Activated naive CD8-positive, alpha-beta T cell treated with anti-CD3 and anti-CD28 coated beads, Interleukin-2, amount 50 U/mL, for 24 hours (primary cell): ENCODE results near the gene TNFAIP8L3.
"Not testable (repeated sequence)": the region's sequence is repeated elsewhere in the genome, so short reads cannot be mapped to it uniquely, and the experiment has no call there.

Experiments used
- ATAC-seq: fragments of 150-1000 bp; cut with Tn5 transposase; one replicate; pipeline ENCODE4 v1.10.0; 2021
- DNase-seq: peaks from one replicate; pipeline ENCODE4 v3.0.0; 2021
- H3K27ac Mint-ChIP-seq: one replicate; pipeline ENCODE4 v1.8.0; 2021; ENCODE audit warnings: mild to moderate bottlenecking, mixed read lengths
- H3K27me3 Mint-ChIP-seq: one replicate; pipeline ENCODE4 v1.8.0; 2021; ENCODE audit warnings: mixed read lengths
- H3K36me3 Mint-ChIP-seq: one replicate; pipeline ENCODE4 v1.8.0; 2021; ENCODE audit warnings: low read depth, mixed read lengths
- H3K4me1 Mint-ChIP-seq: one replicate; pipeline ENCODE4 v1.8.0; 2021; ENCODE audit warnings: mixed read lengths
- H3K4me3 Mint-ChIP-seq: one replicate; pipeline ENCODE4 v1.8.0; 2021; ENCODE audit warnings: mild to moderate bottlenecking, moderate library complexity, mixed read lengths
- H3K9me3 Mint-ChIP-seq: one replicate; pipeline ENCODE4 v1.8.0; 2021; ENCODE audit warnings: mixed read lengths

Gene TNFAIP8L3

DNA sequence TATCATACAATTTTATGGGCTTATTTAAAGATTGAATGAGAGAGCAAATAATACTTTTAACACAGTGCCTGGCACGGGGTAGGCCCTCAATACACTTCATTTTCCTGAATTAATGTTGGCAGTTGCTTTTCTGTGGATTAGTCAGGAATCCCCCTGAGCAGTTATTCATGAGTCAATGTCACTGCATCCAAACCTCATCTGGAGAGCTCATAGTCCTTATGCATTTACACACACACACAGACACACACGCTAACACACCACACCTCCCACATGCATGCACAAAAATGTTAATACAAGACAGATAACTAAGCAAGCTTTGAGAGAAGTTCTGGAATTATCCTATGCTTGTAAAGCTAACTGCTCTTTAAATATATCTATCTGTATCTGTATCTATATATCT is 34.0 kb upstream of the TNFAIP8L3 start:
- Mint-ChIP-seq H3K27ac (no peak overlapping the region), H3K36me3 (no peaks in the 10 kb centered on the region), H3K9me3 (no peaks in the 10 kb centered on the region), H3K27me3 (peaks cover 15% of the 10 kb centered on the region), H3K4me1 (no peaks in the 10 kb centered on the region), H3K4me3 (no peak overlapping the region)
- DNase-seq (no peak), ATAC-seq (no peak)

GRCh38 chr15:51126842-51127241 is 32.1 kb upstream of the TNFAIP8L3 start:
- DNase-seq = no peak
- Mint-ChIP-seq H3K36me3 (no peaks in the 10 kb centered on the region), H3K27me3 (peaks cover 15% of the 10 kb centered on the region), H3K4me3 (no peak overlapping the region), H3K4me1 (no peaks in the 10 kb centered on the region), H3K9me3 (no peaks in the 10 kb centered on the region), H3K27ac (no peak overlapping the region)
- no peak for ATAC-seq

- not testable (repeated sequence) for H3K27ac Mint-ChIP-seq, H3K36me3 Mint-ChIP-seq, H3K4me1 Mint-ChIP-seq, H3K4me3 Mint-ChIP-seq, DNase-seq, ATAC-seq, H3K9me3 Mint-ChIP-seq
- peaks cover 21% of the 10 kb centered on the region for H3K27me3 Mint-ChIP-seq
These were observed 28.3 kb upstream of the TNFAIP8L3 start for GRCh38 chr15:51123002-51123401.

DNA sequence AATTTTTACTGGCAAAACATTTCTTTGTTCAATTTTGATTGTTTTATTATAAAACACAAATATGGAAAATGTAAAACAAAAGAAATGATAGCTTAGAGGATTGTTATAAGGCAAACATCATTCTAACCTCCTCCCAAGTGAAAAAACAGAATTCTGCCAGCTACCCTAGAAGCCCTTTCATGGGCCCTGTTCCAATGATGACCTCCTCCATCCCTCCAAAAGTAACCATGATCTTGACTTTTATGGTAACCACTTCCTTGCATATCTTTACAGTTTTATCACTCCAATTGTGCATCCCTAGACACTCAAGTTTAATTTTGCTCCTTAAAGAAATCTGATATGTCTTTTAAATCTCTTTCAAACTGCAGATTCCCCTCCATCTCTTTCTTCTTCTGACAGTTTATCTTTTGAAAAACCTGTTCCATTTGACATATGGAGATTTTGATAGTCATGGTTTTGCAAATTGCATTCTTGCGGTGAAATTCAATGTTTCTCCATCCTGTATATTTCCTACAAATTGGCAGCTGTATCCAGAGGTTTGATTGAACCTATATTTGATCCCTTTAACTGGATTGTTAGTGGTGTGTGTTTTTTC is 27.0 kb upstream of the TNFAIP8L3 start:
- peaks cover 4% of the 10 kb centered on the region for H3K4me1 Mint-ChIP-seq
- peaks cover 19% of the 10 kb centered on the region for H3K27me3 Mint-ChIP-seq
- DNase-seq = no peak
- H3K27ac Mint-ChIP-seq = no peak overlapping the region
- H3K36me3 Mint-ChIP-seq = no peaks in the 10 kb centered on the region
- H3K4me3 Mint-ChIP-seq = no peak overlapping the region
- peaks cover 3% of the 10 kb centered on the region for H3K9me3 Mint-ChIP-seq
- no peak for ATAC-seq

DNA sequence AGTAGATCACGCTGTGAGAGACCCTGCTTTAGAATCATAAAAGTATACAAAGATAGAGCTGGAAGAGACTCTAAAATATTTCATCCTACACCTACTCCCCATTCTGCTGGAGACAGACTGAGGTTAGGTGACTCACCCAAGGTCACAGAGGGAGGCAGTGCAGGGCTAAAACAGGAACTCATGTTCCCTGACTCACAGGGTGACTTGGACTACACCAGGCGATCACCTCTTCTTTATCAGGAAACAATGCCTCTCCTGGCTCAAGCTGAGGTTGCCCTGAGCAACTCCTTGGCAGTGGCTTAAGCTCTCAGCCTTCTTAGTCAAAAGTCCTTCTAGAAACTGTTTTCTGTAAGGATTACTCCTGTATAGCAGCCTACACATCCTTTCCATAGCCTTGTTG is 26.4 kb upstream of the TNFAIP8L3 start:
- Mint-ChIP-seq H3K9me3 (peaks cover 3% of the 10 kb centered on the region), H3K27me3 (peaks cover 14% of the 10 kb centered on the region), H3K4me1 (peaks cover 4% of the 10 kb centered on the region), H3K27ac (no peak overlapping the region), H3K36me3 (no peaks in the 10 kb centered on the region), H3K4me3 (no peak overlapping the region)
- ATAC-seq = peak; percentile 96
- peak; percentile 6 for DNase-seq

DNA sequence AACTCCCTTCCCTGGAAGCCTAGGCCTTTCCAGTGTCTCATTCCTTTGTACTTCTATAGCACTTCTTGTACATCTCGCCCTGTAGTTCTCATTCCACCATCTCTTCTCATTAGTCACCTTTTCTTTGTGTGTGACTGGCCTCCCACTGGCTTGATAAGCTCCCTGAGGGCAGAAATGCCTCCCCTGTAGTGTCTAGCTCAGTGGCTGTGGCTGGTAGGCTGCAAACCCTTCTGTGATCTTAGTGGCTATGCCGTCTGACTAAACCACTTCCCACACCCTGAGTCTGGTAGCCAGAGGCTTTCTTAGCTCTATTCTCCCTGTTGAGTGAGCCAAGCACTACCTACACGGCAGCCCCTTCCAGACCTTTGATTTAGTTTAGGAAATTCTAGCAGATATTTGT is 24.4 kb upstream of the TNFAIP8L3 start:
- H3K27me3 Mint-ChIP-seq = peaks cover 10% of the 10 kb centered on the region
- H3K4me3 Mint-ChIP-seq = no peak overlapping the region
- no peaks in the 10 kb centered on the region for H3K36me3 Mint-ChIP-seq
- ATAC-seq (no peak), DNase-seq (no peak)
- H3K9me3 Mint-ChIP-seq = peaks cover 3% of the 10 kb centered on the region
- H3K4me1 Mint-ChIP-seq = peaks cover 4% of the 10 kb centered on the region
- H3K27ac Mint-ChIP-seq = no peak overlapping the region

DNA sequence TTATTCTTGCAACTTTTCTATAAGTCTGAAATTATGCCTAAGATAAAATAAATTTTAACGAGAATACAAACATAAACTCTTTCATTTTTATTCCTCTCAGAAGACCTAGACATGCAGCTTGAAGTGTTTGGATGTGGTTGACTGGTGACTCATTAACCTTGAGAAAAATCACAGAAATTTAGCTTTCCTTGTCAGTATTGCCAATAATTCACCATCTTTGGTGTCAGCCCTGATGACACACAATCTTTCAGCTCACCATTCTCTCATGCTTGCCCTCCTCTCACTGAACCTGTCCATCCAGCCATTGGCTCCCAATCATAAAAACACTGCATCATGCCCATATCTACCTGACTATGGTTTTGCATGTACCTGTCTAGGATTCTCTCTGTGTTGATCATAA is 22.6 kb upstream of the TNFAIP8L3 start:
- Mint-ChIP-seq H3K9me3 (peaks cover 3% of the 10 kb centered on the region), H3K4me3 (no peak overlapping the region), H3K36me3 (no peaks in the 10 kb centered on the region), H3K4me1 (peaks cover 4% of the 10 kb centered on the region), H3K27me3 (peaks cover 8% of the 10 kb centered on the region), H3K27ac (no peak overlapping the region)
- no peak for DNase-seq
- no peak for ATAC-seq

DNA sequence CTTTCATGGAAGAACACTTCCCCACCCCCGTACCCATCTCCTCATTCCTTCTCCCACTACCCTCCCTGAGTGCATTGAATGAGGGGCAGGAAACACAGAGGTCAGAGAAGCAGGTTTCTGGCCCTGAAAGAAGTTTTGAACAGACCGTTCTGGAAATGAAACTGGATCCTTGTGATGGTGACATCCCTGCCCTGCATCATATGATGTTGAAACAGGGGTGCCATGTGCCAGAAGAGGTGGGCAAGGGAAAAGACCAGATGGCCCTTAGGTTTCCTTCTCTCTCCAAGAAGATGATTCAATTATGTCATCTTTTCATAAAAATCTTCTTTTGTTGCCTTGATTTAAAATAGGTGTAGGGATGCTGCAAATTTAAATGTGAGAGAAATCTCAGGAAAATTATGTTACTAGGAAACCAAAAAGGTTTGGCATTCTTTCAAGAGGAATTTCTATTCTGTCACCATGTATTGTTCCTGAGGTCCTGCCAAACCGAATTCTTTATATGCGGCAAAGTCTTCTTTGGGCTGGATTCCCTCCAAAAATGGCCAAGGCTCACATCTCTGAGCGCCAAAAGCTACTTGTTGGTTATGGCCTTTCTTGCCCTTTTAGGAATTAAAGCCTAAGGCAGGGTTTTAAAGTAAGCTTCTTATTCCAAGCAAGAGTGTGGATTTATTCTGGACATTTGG is 19.9 kb upstream of the TNFAIP8L3 start:
- DNase-seq = no peak
- H3K27ac Mint-ChIP-seq = no peak overlapping the region
- H3K4me3 Mint-ChIP-seq = no peak overlapping the region
- ATAC-seq = no peak
- peaks cover 3% of the 10 kb centered on the region for H3K9me3 Mint-ChIP-seq
- H3K4me1 Mint-ChIP-seq = no peaks in the 10 kb centered on the region
- peaks cover 10% of the 10 kb centered on the region for H3K27me3 Mint-ChIP-seq
- no peaks in the 10 kb centered on the region for H3K36me3 Mint-ChIP-seq

DNA sequence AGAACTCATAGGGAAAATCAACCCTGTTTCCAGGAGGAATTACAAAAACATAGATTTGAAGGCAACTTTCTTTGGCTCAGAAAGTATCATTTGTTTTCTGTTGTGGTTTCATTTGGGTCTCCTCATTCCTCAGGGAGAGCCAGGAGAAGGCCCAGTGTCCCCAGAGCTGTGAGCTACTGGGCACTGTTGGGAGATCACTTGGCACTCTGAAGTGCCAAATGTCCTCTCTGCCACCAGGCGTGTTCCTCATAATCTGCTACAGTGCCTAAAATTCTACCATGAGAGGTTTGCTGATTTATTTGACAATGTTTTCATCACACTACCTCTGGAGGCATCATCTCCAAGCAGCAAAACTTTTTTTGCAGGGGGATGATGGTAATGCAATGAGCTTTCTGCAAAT is 17.4 kb upstream of the TNFAIP8L3 start:
- H3K27me3 Mint-ChIP-seq = peaks cover 3% of the 10 kb centered on the region
- H3K4me3 Mint-ChIP-seq = no peak overlapping the region
- no peaks in the 10 kb centered on the region for H3K36me3 Mint-ChIP-seq
- no peak for DNase-seq
- no peak overlapping the region for H3K27ac Mint-ChIP-seq
- no peak for ATAC-seq
- no peaks in the 10 kb centered on the region for H3K9me3 Mint-ChIP-seq
- no peaks in the 10 kb centered on the region for H3K4me1 Mint-ChIP-seq

- H3K4me3 Mint-ChIP-seq = no peak overlapping the region
- no peak for DNase-seq
- no peak overlapping the region for H3K27ac Mint-ChIP-seq
- no peak for ATAC-seq
- peaks cover 3% of the 10 kb centered on the region for H3K27me3 Mint-ChIP-seq
- no peaks in the 10 kb centered on the region for H3K9me3 Mint-ChIP-seq
- H3K36me3 Mint-ChIP-seq = no peaks in the 10 kb centered on the region
- H3K4me1 Mint-ChIP-seq = no peaks in the 10 kb centered on the region
These were observed 16.4 kb upstream of the TNFAIP8L3 start for GRCh38 chr15:51111061-51111460.

GRCh38 chr15:51110171-51110570 is 15.5 kb upstream of the TNFAIP8L3 start:
- H3K27ac Mint-ChIP-seq = no peak overlapping the region
- no peaks in the 10 kb centered on the region for H3K36me3 Mint-ChIP-seq
- peaks cover 7% of the 10 kb centered on the region for H3K27me3 Mint-ChIP-seq
- DNase-seq = no peak
- H3K9me3 Mint-ChIP-seq = no peaks in the 10 kb centered on the region
- H3K4me1 Mint-ChIP-seq = no peaks in the 10 kb centered on the region
- H3K4me3 Mint-ChIP-seq = no peak overlapping the region
- ATAC-seq = no peak

DNA sequence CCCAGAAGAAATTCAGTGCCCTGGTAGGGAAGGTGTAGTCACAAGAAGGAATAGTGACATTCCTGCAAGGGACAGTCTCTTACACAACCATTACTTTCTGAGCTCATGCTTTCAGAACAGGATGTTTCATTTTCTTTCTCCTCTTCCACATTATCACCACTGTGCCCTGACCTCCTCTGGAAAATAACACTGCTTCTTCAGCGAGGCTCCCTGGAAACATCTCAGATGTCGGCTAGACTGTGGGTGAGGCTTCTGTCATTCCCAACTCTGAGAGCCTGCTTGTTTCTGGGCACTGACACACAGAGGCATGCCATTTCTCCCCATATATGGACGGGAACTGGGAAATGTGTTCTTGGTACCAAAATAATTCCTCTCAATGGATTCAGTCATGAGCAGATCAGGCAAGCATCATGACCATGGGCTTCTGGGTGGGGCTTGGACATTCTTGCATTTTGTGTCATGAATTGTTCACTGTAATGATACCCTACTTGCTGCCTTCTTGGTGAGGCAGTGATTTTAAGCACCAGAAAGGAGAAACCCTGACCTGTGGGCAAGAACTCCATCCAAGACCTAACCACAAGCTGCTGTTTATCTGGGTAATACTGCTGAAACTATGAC is 14.3 kb upstream of the TNFAIP8L3 start:
- H3K4me1 Mint-ChIP-seq = no peaks in the 10 kb centered on the region
- DNase-seq = no peak
- no peaks in the 10 kb centered on the region for H3K36me3 Mint-ChIP-seq
- H3K9me3 Mint-ChIP-seq = no peaks in the 10 kb centered on the region
- no peak overlapping the region for H3K4me3 Mint-ChIP-seq
- H3K27ac Mint-ChIP-seq = no peak overlapping the region
- no peak for ATAC-seq
- peaks cover 16% of the 10 kb centered on the region for H3K27me3 Mint-ChIP-seq

GRCh38 chr15:51107612-51108011 is 12.9 kb upstream of the TNFAIP8L3 start:
- peaks cover 3% of the 10 kb centered on the region for H3K9me3 Mint-ChIP-seq
- H3K36me3 Mint-ChIP-seq = no peaks in the 10 kb centered on the region
- DNase-seq = no peak
- H3K27me3 Mint-ChIP-seq = peaks cover 28% of the 10 kb centered on the region
- no peak overlapping the region for H3K4me3 Mint-ChIP-seq
- no peaks in the 10 kb centered on the region for H3K4me1 Mint-ChIP-seq
- ATAC-seq = no peak
- no peak overlapping the region for H3K27ac Mint-ChIP-seq

GRCh38 chr15:51106481-51106880 is 11.8 kb upstream of the TNFAIP8L3 start:
- Mint-ChIP-seq H3K4me3 (no peak overlapping the region), H3K36me3 (no peaks in the 10 kb centered on the region), H3K4me1 (no peaks in the 10 kb centered on the region), H3K9me3 (peaks cover 4% of the 10 kb centered on the region), H3K27ac (no peak overlapping the region), H3K27me3 (peaks cover 29% of the 10 kb centered on the region)
- DNase-seq (no peak), ATAC-seq (no peak)

- H3K4me1 Mint-ChIP-seq = no peaks in the 10 kb centered on the region
- no peak overlapping the region for H3K27ac Mint-ChIP-seq
- no peak overlapping the region for H3K4me3 Mint-ChIP-seq
- no peaks in the 10 kb centered on the region for H3K36me3 Mint-ChIP-seq
- ATAC-seq (no peak), DNase-seq (no peak)
- peaks cover 30% of the 10 kb centered on the region for H3K27me3 Mint-ChIP-seq
- peaks cover 4% of the 10 kb centered on the region for H3K9me3 Mint-ChIP-seq
These were observed 10.8 kb upstream of the TNFAIP8L3 start for GRCh38 chr15:51105430-51106016.
